Spleen (tissue), 11 donors: ENCODE measurements around the gene JOSD2. TPM values are rescaled to one million over a fixed set of nuclear protein-coding genes. Genes with fewer than 3 reads are reported as not detected.
A peak's percentile ranks its signal among the peaks of the same experiment; 100 is the strongest.

Source experiments
- DNase-seq: peaks from one replicate; pipeline ENCODE4 v3.0.0-alpha.2; 2020
- H3K27ac ChIP-seq, 8 donors: fragments of 200-600 bp; sonication (generic) in 7 of 8; 1 replicate in 4 of 8; 2 replicates in 4 of 8; pipeline versions ENCODE4 v1.5.0 to v1.8.0; 2016 to 2021; ENCODE audit warnings: inconsistent platforms in 4 of 8, mild to moderate bottlenecking in 4 of 8, moderate library complexity in 1 of 8
- H3K27me3 ChIP-seq, 7 donors: fragments of 200-600 bp; sonication (generic) in 6 of 7; replicated peaks in 1 of 7; 1 replicate in 4 of 7; 2 replicates in 3 of 7; pipeline versions ENCODE4 v1.5.0 to v1.8.0; 2016 to 2021; ENCODE audit warnings: inconsistent platforms in 3 of 7, mild to moderate bottlenecking in 1 of 7
- H3K36me3 ChIP-seq, 6 donors: fragments of 200-600 bp; sonication (generic) in 5 of 6; 1 replicate in 4 of 6; 2 replicates in 2 of 6; pipeline versions ENCODE4 v1.5.0 to v1.8.0; 2016 to 2021; ENCODE audit warnings: inconsistent platforms in 2 of 6
- H3K4me1 ChIP-seq, 6 donors: fragments of 200-600 bp; sonication (generic) in 5 of 6; 1 replicate in 3 of 6; 2 replicates in 3 of 6; pipeline versions ENCODE4 v1.5.0 to v1.8.0; 2016 to 2021; ENCODE audit warnings: inconsistent platforms in 3 of 6
- H3K4me3 ChIP-seq, 8 donors: fragments of 200-600 bp; sonication (generic) in 7 of 8; 1 replicate in 4 of 8; 2 replicates in 4 of 8; pipeline versions ENCODE4 v1.5.0 to v1.8.0; 2016 to 2021; ENCODE audit warnings: inconsistent platforms in 4 of 8, mild to moderate bottlenecking in 4 of 8, moderate library complexity in 2 of 8
- H3K9me3 ChIP-seq, 8 donors: fragments of 200-600 bp; sonication (generic) in 7 of 8; 1 replicate in 4 of 8; 2 replicates in 4 of 8; pipeline versions ENCODE4 v1.5.0 to v1.8.0; 2016 to 2021; ENCODE audit warnings: inconsistent platforms in 4 of 8
- CTCF ChIP-seq, 11 experiments: fragments of 200-600 bp in 7 of 11; fragments of 450-650 bp in 4 of 11; sonication (generic) in 4 of 11; IDR thresholded peaks in 8 of 11; conservative IDR thresholded peaks in 3 of 11; 1 replicate in 7 of 11; 2 replicates in 4 of 11; pipeline versions ENCODE4 v1.4.0 to v1.8.0; 2016 to 2021; ENCODE audit warnings: antibody characterized with exemption in 11 of 11, inconsistent platforms in 4 of 11, mild to moderate bottlenecking in 1 of 11
- POLR2A ChIP-seq, 3 donors: fragments of 450-650 bp; IDR thresholded peaks; one replicate each; pipeline ENCODE4 v1.5.1; 2017; ENCODE audit warnings: antibody characterized with exemption in 3 of 3, mild to moderate bottlenecking in 1 of 3
- POLR2AphosphoS5 ChIP-seq, 3 donors: sonication (generic); formaldehyde crosslinking; IDR thresholded peaks; one replicate each; pipeline ENCODE4 v1.5.1; 2017; ENCODE audit warnings: antibody characterized with exemption in 3 of 3
- WGBS, 5 donors: extraction: QIAGEN DNeasy Blood & Tissue Kit in 3 of 5; methylation state at CpG; one replicate each; pipeline versions ENCODE4 v1.1.5 to v1.1.7; 2013 to 2018; 5-methylcytosine and 5-hydroxymethylcytosine counted together
- intact Hi-C: fragments of 100-400 bp; cut with DNase I; formaldehyde crosslinking; loops from one replicate; pipeline ENCODE4 v1.15.0; 2023; ENCODE audit warnings: low total_unique reads
- polyA plus RNA-seq, 3 donors: library from polyadenylated mRNA; stranded (reverse); fragments of 200-250 nt; gene quantifications; one replicate each; pipeline ENCODE4 v1.2.1, GENCODE V29; 2013
- total RNA-seq, 7 donors: library from RNA; depleted of rRNA in 3 of 7; stranded (reverse); fragments of >200 nt in 3 of 7; fragmentation: NEBNext Ultra II Directional in 4 of 7; extraction: Animal tissue kit (Norgen Biotek cat#: 25700) in 4 of 7; gene quantifications; one replicate each; pipeline versions ENCODE4 v1.1.0 to v1.2.1, GENCODE V29; 2016 to 2021
- donor health status: healthy with polysubstance abuse.
- donor health status: DM: no; HTN: no; CAD: no; lungs with moderate emphysema.
- donor health status: DM: no; HTN: no; CAD: no.
- donor health status: Bipolar disorder and iron deficiency.
- donor health status: healthy.
- donor health status: DM: no; HTN: no; CAD: no.
- donor health status: DM: yes; HTN: yes; CAD: no.

JOSD2 gene
- total and polyA plus RNA-seq, 10 donors: 21.4 to 54.3 (median 30.7) TPM

GRCh38 chr19:50546527-50547221 lies 35.7 kb upstream of the JOSD2 start:
- Histone ChIP-seq H3K27me3 (peaks cover 0 to 44% (median 2%) of the 10 kb centered on the region in 7 donors), H3K4me1 (no peaks in the 10 kb centered on the region), H3K27ac (no peak overlapping the region), H3K36me3 (no peaks in the 10 kb centered on the region), H3K9me3 (no peaks in the 10 kb centered on the region), H3K4me3 (no peak overlapping the region)
- intact Hi-C loops: no loop called here
- 81 to 86% (median 84%) methylated on average over 29 of the region's 29 CpGs for WGBS, 5 donors
- no peak for DNase-seq
- TF ChIP-seq POLR2A (IDR thresholded peaks at IDR 0.05) (no peak), POLR2AphosphoS5 (IDR thresholded peaks at IDR 0.05) (no peak), CTCF (IDR thresholded peaks at IDR 0.05 in 8 of 11, conservative IDR thresholded peaks at IDR 0.05 in 3 of 11) (no peak)

- no peaks in the 10 kb centered on the region for H3K4me1 ChIP-seq
- DNase-seq: no peak
- WGBS, 5 donors: 85 to 93% (median 89%) methylated on average over 20 to 21 of the region's 21 CpGs
- H3K4me3 ChIP-seq: no peak overlapping the region
- TF ChIP-seq CTCF (IDR thresholded peaks at IDR 0.05 in 8 of 11, conservative IDR thresholded peaks at IDR 0.05 in 3 of 11) (no peak), POLR2AphosphoS5 (IDR thresholded peaks at IDR 0.05) (no peak), POLR2A (IDR thresholded peaks at IDR 0.05) (no peak)
- H3K27me3 ChIP-seq: peaks cover 0 to 35% (median 0%) of the 10 kb centered on the region in 7 donors
- H3K9me3 ChIP-seq: no peaks in the 10 kb centered on the region
- intact Hi-C loops: no loop called here
- no peaks in the 10 kb centered on the region for H3K36me3 ChIP-seq
- no peak overlapping the region for H3K27ac ChIP-seq
Observed at GRCh38 chr19:50542943-50543342, 32.0 kb upstream of the JOSD2 start.

GRCh38 chr19:50537769-50538230 lies 26.8 kb upstream of the JOSD2 start:
- peaks cover 0 to 43% (median 5%) of the 10 kb centered on the region in 7 donors for H3K27me3 ChIP-seq
- DNase-seq: peak; percentile 84
- intact Hi-C loops: no loop called here
- TF ChIP-seq CTCF (IDR thresholded peaks at IDR 0.05 in 8 of 11, conservative IDR thresholded peaks at IDR 0.05 in 3 of 11) (peak in 9 of 11 experiments; percentile 32 to 70 (median 54)), POLR2AphosphoS5 (IDR thresholded peaks at IDR 0.05) (no peak)
- H3K27ac ChIP-seq: no peak overlapping the region
- H3K4me3 ChIP-seq: no peak overlapping the region
- WGBS, 5 donors: 16 to 20% (median 19%) methylated on average over 15 of the region's 15 CpGs
- H3K4me1 ChIP-seq: no peaks in the 10 kb centered on the region
- H3K36me3 ChIP-seq: no peaks in the 10 kb centered on the region
- peaks cover 0 to 14% (median 11%) of the 10 kb centered on the region in 8 donors for H3K9me3 ChIP-seq

- DNase-seq: no peak
- TF ChIP-seq CTCF (IDR thresholded peaks at IDR 0.05 in 8 of 11, conservative IDR thresholded peaks at IDR 0.05 in 3 of 11) (no peak), POLR2AphosphoS5 (IDR thresholded peaks at IDR 0.05) (no peak), POLR2A (IDR thresholded peaks at IDR 0.05) (no peak)
- intact Hi-C loops: no loop called here
- H3K9me3 ChIP-seq: peaks cover 0 to 19% (median 16%) of the 10 kb centered on the region in 8 donors
- H3K27me3 ChIP-seq: peaks cover 0 to 47% (median 8%) of the 10 kb centered on the region in 7 donors
- no peak overlapping the region for H3K4me3 ChIP-seq
- H3K4me1 ChIP-seq: no peaks in the 10 kb centered on the region
- no peaks in the 10 kb centered on the region for H3K36me3 ChIP-seq
- H3K27ac ChIP-seq: no peak overlapping the region
- whole genome bisulfite sequencing, 5 donors: 74 to 82% (median 77%) methylated on average over 16 to 18 of the region's 18 CpGs
Observed at GRCh38 chr19:50537306-50537685, 26.3 kb upstream of the JOSD2 start.
